ENCODE measurements around the gene CTPS1.

Gene CTPS1

DNA sequence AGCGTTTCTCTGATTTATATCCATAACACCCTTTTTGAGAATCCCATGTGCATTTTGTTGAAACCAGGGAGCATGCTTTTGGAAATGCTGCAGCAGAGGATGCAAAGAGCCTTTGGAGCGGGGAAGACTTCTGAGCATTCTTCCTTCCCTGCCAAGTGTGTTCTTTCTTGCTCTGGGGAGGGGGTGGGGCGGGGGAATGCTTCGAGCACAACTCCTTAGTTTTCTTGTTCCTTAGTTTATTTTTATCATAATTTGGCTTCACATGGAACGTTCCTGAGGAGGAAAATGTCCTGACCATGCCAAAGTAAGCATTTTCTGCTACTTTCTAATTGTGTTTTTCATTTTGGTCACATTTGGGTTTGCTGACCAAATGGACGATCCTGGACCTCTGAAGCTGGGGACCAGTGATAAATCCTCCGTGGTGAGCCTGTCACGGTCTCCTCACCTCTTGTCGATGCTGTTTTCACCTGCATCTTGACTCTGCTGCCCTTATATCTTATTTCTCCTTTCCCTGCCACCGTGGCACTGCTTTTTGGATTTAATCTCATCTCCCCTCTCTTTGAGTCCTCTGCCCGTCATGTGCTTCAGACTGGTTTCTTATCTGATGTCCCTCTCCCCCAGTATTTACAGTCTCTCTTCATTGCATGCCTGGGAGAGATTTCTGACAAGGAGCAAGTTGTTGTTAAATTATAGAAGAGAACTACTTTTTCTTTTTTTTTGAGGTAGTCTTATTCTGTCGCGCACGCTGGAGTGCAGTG is 2.4 kb downstream of the CTPS1 start:
- no peaks in the 10 kb centered on the region for H3K27me3 Mint-ChIP-seq
- peaks cover 72% of the 10 kb centered on the region for H3K4me1 Mint-ChIP-seq (ENCODE audit: low read depth)
- no peaks in the 10 kb centered on the region for H3K9me3 Mint-ChIP-seq
- peaks cover 65% of the 10 kb centered on the region for H3K36me3 Mint-ChIP-seq (ENCODE audit: low read depth)
- peak overlapping the region; percentile 98 for H3K27ac Mint-ChIP-seq
- peak overlapping the region; percentile 95 for H3K4me3 Mint-ChIP-seq

DNA sequence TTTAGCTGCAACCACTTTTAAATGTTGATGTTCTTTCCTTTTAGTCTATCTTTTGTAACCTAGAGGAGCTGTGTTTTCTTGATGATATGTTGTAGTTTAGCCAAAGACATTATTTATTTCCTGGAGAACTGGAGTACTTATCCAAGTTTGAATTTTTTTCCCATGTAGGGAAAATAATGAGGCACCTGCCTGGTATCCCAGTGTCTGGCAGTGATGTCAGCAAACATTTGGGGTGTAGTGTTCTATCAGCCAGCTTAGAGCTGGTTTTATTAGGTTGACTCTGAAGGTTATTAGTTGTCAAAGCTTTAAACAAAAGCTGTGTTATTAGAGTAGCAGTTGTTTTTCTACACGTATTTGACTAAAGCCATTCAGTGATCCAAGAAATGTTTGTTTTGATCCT is 3.2 kb downstream of the CTPS1 start:
- no peaks in the 10 kb centered on the region for H3K27me3 Mint-ChIP-seq
- H3K4me3 Mint-ChIP-seq: peak overlapping the region; percentile 95
- H3K36me3 Mint-ChIP-seq (ENCODE audit: low read depth): peaks cover 73% of the 10 kb centered on the region
- peak overlapping the region; percentile 92 for H3K27ac Mint-ChIP-seq
- peaks cover 75% of the 10 kb centered on the region for H3K4me1 Mint-ChIP-seq (ENCODE audit: low read depth)
- no peaks in the 10 kb centered on the region for H3K9me3 Mint-ChIP-seq

DNA sequence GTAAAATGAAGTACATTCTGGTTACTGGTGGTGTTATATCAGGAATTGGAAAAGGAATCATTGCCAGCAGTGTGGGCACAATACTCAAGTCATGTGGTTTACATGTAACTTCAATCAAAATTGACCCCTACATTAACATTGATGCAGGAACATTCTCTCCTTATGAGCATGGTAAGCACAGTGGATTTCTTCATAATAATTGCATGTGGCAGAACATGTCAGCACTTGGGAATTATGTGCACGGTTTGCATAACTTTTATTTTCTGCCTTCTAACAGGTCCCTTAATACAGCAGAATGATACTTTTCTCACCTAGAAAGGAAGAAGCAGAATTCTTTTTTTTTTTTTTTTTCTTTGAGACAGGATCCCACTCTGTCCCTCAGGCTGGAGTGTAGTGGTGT is 3.8 kb downstream of the CTPS1 start:
- Mint-ChIP-seq H3K9me3 (no peaks in the 10 kb centered on the region), H3K4me1 (ENCODE audit: low read depth) (peaks cover 80% of the 10 kb centered on the region), H3K27ac (peak overlapping the region; percentile 92), H3K36me3 (ENCODE audit: low read depth) (peaks cover 79% of the 10 kb centered on the region), H3K27me3 (no peaks in the 10 kb centered on the region), H3K4me3 (peak overlapping the region; percentile 95)

- Mint-ChIP-seq H3K9me3 (no peaks in the 10 kb centered on the region), H3K27ac (peak overlapping the region; percentile 92), H3K4me1 (ENCODE audit: low read depth) (peaks cover 81% of the 10 kb centered on the region), H3K27me3 (no peaks in the 10 kb centered on the region), H3K4me3 (peak overlapping the region; percentile 95), H3K36me3 (ENCODE audit: low read depth) (peaks cover 87% of the 10 kb centered on the region)
These were observed 4.6 kb downstream of the CTPS1 start for GRCh38 chr1:40984066-40984465.

- H3K4me1 Mint-ChIP-seq (ENCODE audit: low read depth): peaks cover 78% of the 10 kb centered on the region
- no peaks in the 10 kb centered on the region for H3K9me3 Mint-ChIP-seq
These were observed 5.0 kb downstream of the CTPS1 start for GRCh38 chr1:40984531-40984930.

GRCh38 chr1:40985161-40985560 is 5.7 kb downstream of the CTPS1 start:
- no peaks in the 10 kb centered on the region for H3K27me3 Mint-ChIP-seq
- peak overlapping the region; percentile 74 for H3K27ac Mint-ChIP-seq
- H3K36me3 Mint-ChIP-seq (ENCODE audit: low read depth): peaks cover 98% of the 10 kb centered on the region
- peaks cover 78% of the 10 kb centered on the region for H3K4me1 Mint-ChIP-seq (ENCODE audit: low read depth)
- H3K9me3 Mint-ChIP-seq: no peaks in the 10 kb centered on the region
- no peak overlapping the region for H3K4me3 Mint-ChIP-seq

More at GRCh38 chr1:40984531-40984930, 5.0 kb downstream of the CTPS1 start:
- Mint-ChIP-seq H3K36me3 (ENCODE audit: low read depth) (peaks cover 91% of the 10 kb centered on the region), H3K4me3 (peak overlapping the region; percentile 95), H3K27me3 (no peaks in the 10 kb centered on the region), H3K27ac (peak overlapping the region; percentile 92)

DNA sequence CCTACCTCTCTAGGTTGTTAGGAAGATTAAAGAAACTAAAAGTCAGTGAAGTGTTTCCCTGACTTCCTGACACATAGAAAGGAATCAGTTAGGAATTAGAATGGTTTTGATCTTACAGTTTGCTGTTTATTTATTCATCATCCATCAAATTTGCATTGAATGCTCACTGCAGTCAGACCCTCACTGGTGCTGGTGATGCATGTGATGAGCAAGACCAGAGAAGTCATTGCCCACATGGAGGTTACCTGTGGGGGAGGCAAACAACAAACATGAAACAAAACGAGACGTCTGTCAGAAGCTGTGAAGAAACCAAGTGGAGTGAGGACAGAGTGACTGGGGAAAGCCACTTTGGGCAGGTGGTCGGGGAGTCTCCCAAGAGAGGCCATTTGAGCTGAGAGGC is 6.4 kb downstream of the CTPS1 start:
- Mint-ChIP-seq H3K9me3 (no peaks in the 10 kb centered on the region), H3K27ac (peak overlapping the region; percentile 74), H3K27me3 (no peaks in the 10 kb centered on the region), H3K36me3 (ENCODE audit: low read depth) (peaks cover 98% of the 10 kb centered on the region), H3K4me1 (ENCODE audit: low read depth) (peaks cover 74% of the 10 kb centered on the region), H3K4me3 (no peak overlapping the region)

GRCh38 chr1:40986328-40986783 is 6.9 kb downstream of the CTPS1 start:
- Mint-ChIP-seq H3K4me3 (no peak overlapping the region), H3K9me3 (no peaks in the 10 kb centered on the region), H3K27me3 (no peaks in the 10 kb centered on the region), H3K4me1 (ENCODE audit: low read depth) (peaks cover 69% of the 10 kb centered on the region), H3K36me3 (ENCODE audit: low read depth) (peaks cover 98% of the 10 kb centered on the region), H3K27ac (peak overlapping the region; percentile 74)

- Mint-ChIP-seq H3K36me3 (ENCODE audit: low read depth) (peaks cover 100% of the 10 kb centered on the region), H3K9me3 (no peaks in the 10 kb centered on the region), H3K27ac (peak overlapping the region; percentile 40), H3K4me3 (no peak overlapping the region), H3K27me3 (no peaks in the 10 kb centered on the region), H3K4me1 (ENCODE audit: low read depth) (peaks cover 64% of the 10 kb centered on the region)
These were observed 7.5 kb downstream of the CTPS1 start for GRCh38 chr1:40986956-40987355.

GRCh38 chr1:40987439-40988276 is 8.2 kb downstream of the CTPS1 start:
- Mint-ChIP-seq H3K27me3 (no peaks in the 10 kb centered on the region), H3K4me1 (ENCODE audit: low read depth) (peaks cover 57% of the 10 kb centered on the region), H3K27ac (peak overlapping the region; percentile 40), H3K4me3 (no peak overlapping the region), H3K36me3 (ENCODE audit: low read depth) (peaks cover 99% of the 10 kb centered on the region), H3K9me3 (no peaks in the 10 kb centered on the region)

DNA sequence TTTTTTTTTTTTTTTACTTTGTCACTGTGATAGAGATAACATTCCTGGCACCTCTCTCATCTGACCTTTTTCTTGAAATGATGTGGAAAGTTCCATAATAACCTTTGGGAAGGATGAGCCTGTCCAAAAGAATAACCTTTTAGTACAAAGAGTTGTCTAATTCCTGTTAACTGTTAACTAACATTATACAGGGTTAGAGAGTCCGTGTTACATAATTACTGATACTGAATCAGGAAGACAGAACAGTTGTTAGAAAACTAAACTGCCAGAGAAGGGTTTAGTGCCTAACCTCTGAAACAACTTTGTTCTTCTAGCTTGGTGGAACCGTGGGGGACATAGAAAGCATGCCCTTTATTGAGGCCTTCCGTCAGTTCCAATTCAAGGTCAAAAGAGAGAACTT is 8.8 kb downstream of the CTPS1 start:
- H3K36me3 Mint-ChIP-seq (ENCODE audit: low read depth): peaks cover 93% of the 10 kb centered on the region
- no peaks in the 10 kb centered on the region for H3K27me3 Mint-ChIP-seq
- no peak overlapping the region for H3K27ac Mint-ChIP-seq
- H3K9me3 Mint-ChIP-seq: no peaks in the 10 kb centered on the region
- peaks cover 50% of the 10 kb centered on the region for H3K4me1 Mint-ChIP-seq (ENCODE audit: low read depth)
- no peak overlapping the region for H3K4me3 Mint-ChIP-seq

DNA sequence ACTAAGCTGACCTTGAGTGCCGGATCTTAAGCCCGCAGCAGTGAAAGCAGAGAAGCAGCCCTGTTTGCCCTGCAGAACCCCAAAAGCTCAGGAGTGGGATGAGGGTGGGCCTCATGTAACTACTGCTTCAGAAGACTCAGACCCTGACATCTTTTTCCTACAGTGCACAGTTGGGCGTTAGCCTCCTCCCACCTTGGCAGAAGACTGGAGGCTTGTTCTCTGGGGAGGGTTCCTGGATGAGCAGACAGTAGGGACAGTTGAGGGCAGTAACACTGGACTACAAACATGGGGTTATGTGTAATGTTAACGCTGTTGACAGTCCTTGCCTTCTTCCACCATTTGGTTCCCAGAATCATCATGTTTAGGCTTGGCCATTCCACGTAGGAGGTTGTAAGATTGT is 9.6 kb downstream of the CTPS1 start:
- Mint-ChIP-seq H3K4me3 (no peak overlapping the region), H3K27ac (peak overlapping the region; percentile 32), H3K27me3 (no peaks in the 10 kb centered on the region), H3K9me3 (no peaks in the 10 kb centered on the region), H3K4me1 (ENCODE audit: low read depth) (peaks cover 42% of the 10 kb centered on the region), H3K36me3 (ENCODE audit: low read depth) (peaks cover 88% of the 10 kb centered on the region)

- Mint-ChIP-seq H3K9me3 (no peaks in the 10 kb centered on the region), H3K27me3 (no peaks in the 10 kb centered on the region), H3K4me1 (ENCODE audit: low read depth) (peaks cover 9% of the 10 kb centered on the region), H3K4me3 (no peak overlapping the region), H3K36me3 (ENCODE audit: low read depth) (peaks cover 84% of the 10 kb centered on the region), H3K27ac (no peak overlapping the region)
These were observed 17.6 kb downstream of the CTPS1 start for GRCh38 chr1:40997096-40997495.

GRCh38 chr1:40998668-40999067 is 19.2 kb downstream of the CTPS1 start:
- peaks cover 95% of the 10 kb centered on the region for H3K36me3 Mint-ChIP-seq (ENCODE audit: low read depth)

GRCh38 chr1:41003127-41003639 is 23.7 kb downstream of the CTPS1 start:
- H3K27ac Mint-ChIP-seq: peak overlapping the region; percentile 19
- H3K9me3 Mint-ChIP-seq: no peaks in the 10 kb centered on the region
- H3K36me3 Mint-ChIP-seq (ENCODE audit: low read depth): peaks cover 97% of the 10 kb centered on the region
- no peak overlapping the region for H3K4me3 Mint-ChIP-seq
- peaks cover 28% of the 10 kb centered on the region for H3K4me1 Mint-ChIP-seq (ENCODE audit: low read depth)
- no peaks in the 10 kb centered on the region for H3K27me3 Mint-ChIP-seq

More at GRCh38 chr1:40998668-40999067, 19.2 kb downstream of the CTPS1 start:
- Mint-ChIP-seq H3K4me1 (ENCODE audit: low read depth) (peaks cover 25% of the 10 kb centered on the region), H3K27ac (no peak overlapping the region), H3K4me3 (no peak overlapping the region), H3K27me3 (no peaks in the 10 kb centered on the region), H3K9me3 (no peaks in the 10 kb centered on the region)
